Fibroblast of lung (primary cell): ENCODE measurements around the gene ZMAT5. TPM values are rescaled to one million over a fixed set of nuclear protein-coding genes. Genes with fewer than 3 reads are reported as not detected.

ENCODE experiments used
- DNase-seq, 2 donors: peaks; one replicate each; pipeline versions ENCODE4 v3.0.0 to v3.0.0-alpha.2; 2010; ENCODE audit warnings: low read depth in 2 of 2
- H2AFZ ChIP-seq: 2 replicates; pipeline ENCODE4 v1.5.1; 2012; ENCODE audit warnings: low read length, control low read depth, inconsistent platforms
- H3K27ac ChIP-seq: 2 replicates; pipeline ENCODE4 v1.5.1; 2011; ENCODE audit warnings: low read length, control low read depth; ENCODE audit not compliant: insufficient read depth
- H3K27me3 ChIP-seq: 2 replicates; pipeline ENCODE4 v1.5.1; 2011; ENCODE audit warnings: mild to moderate bottlenecking, low read length; ENCODE audit not compliant: control insufficient read depth, insufficient read depth
- H3K36me3 ChIP-seq: 2 replicates; pipeline ENCODE4 v1.5.1; 2011; ENCODE audit warnings: low read length; ENCODE audit not compliant: control insufficient read depth, insufficient read depth
- H3K4me1 ChIP-seq: 2 replicates; pipeline ENCODE4 v1.5.1; 2011; ENCODE audit warnings: low read length; ENCODE audit not compliant: control insufficient read depth, insufficient read depth; ENCODE audit errors: extremely low read depth
- H3K4me2 ChIP-seq: 2 replicates; pipeline ENCODE4 v1.5.1; 2011; ENCODE audit warnings: low read length, control low read depth; ENCODE audit not compliant: insufficient read depth; ENCODE audit errors: extremely low read depth
- H3K4me3 ChIP-seq, 4 experiments: fragments of 200-600 bp in 1 of 4; sonication (generic) in 1 of 4; replicated peaks in 1 of 4; 2 replicates each; pipeline ENCODE4 v1.5.1; 2011 to 2016; ENCODE audit warnings: low read length in 4 of 4, low read depth in 3 of 4, mild to moderate bottlenecking in 3 of 4, control low read depth in 2 of 4, inconsistent platforms in 1 of 4, mixed read lengths in 1 of 4; ENCODE audit not compliant: insufficient read depth in 1 of 4; ENCODE audit errors: control extremely low read depth in 1 of 4
- H3K79me2 ChIP-seq: 2 replicates; pipeline ENCODE4 v1.5.1; 2012; ENCODE audit warnings: mild to moderate bottlenecking, low read length, inconsistent platforms; ENCODE audit not compliant: control insufficient read depth, insufficient read depth
- H3K9ac ChIP-seq: 2 replicates; pipeline ENCODE4 v1.5.1; 2011; ENCODE audit warnings: mild to moderate bottlenecking, low read length, control low read depth; ENCODE audit not compliant: insufficient read depth
- H3K9me3 ChIP-seq: 2 replicates; pipeline ENCODE4 v1.5.1; 2012; ENCODE audit warnings: low read depth, low read length; ENCODE audit not compliant: control insufficient read depth, insufficient read depth
- H4K20me1 ChIP-seq: 2 replicates; pipeline ENCODE4 v1.5.1; 2011; ENCODE audit warnings: low read length; ENCODE audit not compliant: control insufficient read depth, insufficient read depth; ENCODE audit errors: extremely low read depth
- EZH2 ChIP-seq: IDR thresholded peaks from 2 replicates; pipeline ENCODE4 v1.5.1; 2012; ENCODE audit warnings: low read length, control low read depth, mild to moderate bottlenecking; ENCODE audit errors: missing control alignments
- polyA plus RNA-seq, 2 donors: library from polyadenylated mRNA; depleted of rRNA in 1 of 2; stranded (reverse) in 1 of 2; unstranded in 1 of 2; fragments of >200 nt; gene quantifications; 2 replicates each; pipeline ENCODE4 v1.2.1, GENCODE V29; 2011 to 2012; ENCODE audit warnings: missing spikeins in 1 of 2
- total RNA-seq: library from RNA; depleted of rRNA; stranded (reverse); fragments of >200 nt; gene quantifications from 2 replicates; pipeline ENCODE4 v1.2.1, GENCODE V29; 2014
- TF ChIP-seq, protein P1 (sequence below), 2 donors: IDR thresholded peaks in 1 of 2; conservative IDR thresholded peaks in 1 of 2; 1 replicate in 1 of 2; 2 replicates in 1 of 2; pipeline ENCODE4 v1.5.1; 2011 to 2012; ENCODE audit warnings: low read length in 2 of 2, control low read depth in 1 of 2, inconsistent platforms in 1 of 2, low read depth in 1 of 2, mild to moderate bottlenecking in 1 of 2

Gene ZMAT5
- total and polyA plus RNA-seq, 2 donors (not counting 1 experiment from before 2014, with no cell fraction given), result 13.4 to 21.6 TPM

DNA sequence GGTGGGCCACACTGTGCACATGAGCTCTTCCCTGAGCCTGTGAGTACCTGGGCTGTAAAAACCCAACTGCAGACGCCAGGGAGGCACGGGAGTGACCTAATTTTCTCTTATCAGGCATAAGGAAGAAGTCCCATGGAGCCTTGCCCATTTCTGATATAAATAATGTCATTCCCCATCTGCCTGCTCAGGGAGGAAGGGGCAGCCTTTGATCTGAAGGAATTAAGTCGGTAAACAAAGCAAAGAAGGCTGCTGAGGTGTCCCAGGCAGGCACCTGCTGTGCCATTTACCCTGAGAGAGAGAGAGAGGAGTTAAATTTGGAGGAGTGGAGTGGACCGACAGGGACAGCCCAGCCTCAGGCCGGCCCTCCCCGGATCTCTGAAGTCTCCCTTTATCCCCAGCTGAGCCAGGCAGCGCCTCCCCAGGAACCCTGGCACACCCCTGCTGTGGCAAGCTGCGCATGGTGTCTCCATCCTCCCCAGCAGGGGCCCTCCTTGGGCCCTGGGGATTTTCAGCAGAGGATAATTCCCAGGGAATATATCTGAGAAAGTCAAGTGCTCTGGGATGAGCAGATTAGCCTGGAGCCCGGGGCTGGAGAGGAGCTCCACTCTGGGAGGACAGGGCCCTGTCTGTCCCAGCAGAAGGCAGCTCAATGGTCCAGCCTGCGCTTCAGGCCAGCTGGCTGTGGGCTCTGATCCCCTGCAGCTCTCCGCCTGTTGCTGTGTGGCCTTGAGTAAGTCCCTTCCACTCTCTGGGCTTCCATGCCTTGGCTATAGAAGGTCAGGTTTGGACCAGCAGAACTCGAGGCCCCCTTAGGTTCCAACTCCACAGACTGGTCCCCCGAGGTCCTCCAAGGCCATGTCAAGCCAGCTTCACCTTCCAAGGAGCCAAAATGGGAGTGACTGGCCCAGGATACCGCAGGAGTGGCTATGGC is 64.5 kb downstream of the ZMAT5 start:
- no peak overlapping the region for H2AFZ ChIP-seq
- no peak for TF ChIP-seq EZH2
- no peak for DNase-seq
- H3K79me2 ChIP-seq, result no peaks in the 10 kb centered on the region
- peaks cover 11% of the 10 kb centered on the region for H3K27me3 ChIP-seq
- H3K36me3 ChIP-seq, result peaks cover 4% of the 10 kb centered on the region
- peaks cover 5% of the 10 kb centered on the region for H3K4me1 ChIP-seq
- no peak overlapping the region for H3K4me3 ChIP-seq
- no peak overlapping the region for H3K27ac ChIP-seq
- H4K20me1 ChIP-seq, result no peaks in the 10 kb centered on the region
- no peak overlapping the region for H3K4me2 ChIP-seq
- no peaks in the 10 kb centered on the region for H3K9me3 ChIP-seq
- no peak overlapping the region for H3K9ac ChIP-seq

DNA sequence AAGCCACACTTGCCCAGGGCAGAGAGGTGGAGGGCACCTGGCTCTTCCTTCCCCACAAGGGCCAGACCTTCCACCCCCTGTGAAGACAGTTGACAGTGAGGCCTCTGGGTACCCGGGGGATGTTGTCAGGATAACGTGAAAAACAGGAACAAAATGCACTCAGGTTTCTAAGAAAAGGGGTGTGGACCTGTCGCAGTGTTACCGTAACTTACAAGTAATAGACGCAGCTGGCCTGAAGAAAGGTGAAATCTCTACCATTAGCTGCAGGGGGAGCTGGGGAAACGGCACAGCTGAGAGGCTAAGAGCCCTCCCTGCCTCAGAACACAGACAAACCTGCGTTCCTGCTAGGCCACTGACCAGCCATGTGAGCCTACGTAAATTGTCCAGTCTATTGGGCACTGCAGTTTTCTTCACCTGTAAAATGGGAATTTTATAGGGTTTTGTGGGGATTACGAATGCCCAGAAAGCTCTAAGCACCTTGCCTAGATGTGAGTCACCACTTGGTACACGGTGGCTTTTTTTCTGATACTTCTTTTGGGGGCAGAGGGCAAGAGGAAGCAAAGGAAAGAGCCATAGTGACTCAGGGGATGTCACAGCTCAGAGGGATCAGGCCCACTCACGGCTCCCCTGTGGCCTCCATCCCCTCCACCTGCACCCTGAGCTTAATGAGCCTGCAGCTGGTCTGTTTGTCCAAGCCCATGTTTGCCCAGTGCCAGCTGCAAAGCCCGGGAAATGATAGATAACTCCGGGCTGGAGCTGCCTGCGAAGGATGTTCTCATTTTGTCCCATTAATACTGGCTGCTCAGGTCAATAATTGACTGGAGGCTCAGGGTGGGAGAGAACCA is 65.4 kb downstream of the ZMAT5 start:
- Histone ChIP-seq H3K4me2 (no peak overlapping the region), H3K9ac (no peak overlapping the region), H3K27ac (no peak overlapping the region), H3K79me2 (no peaks in the 10 kb centered on the region), H2AFZ (no peak overlapping the region), H4K20me1 (no peaks in the 10 kb centered on the region), H3K27me3 (peaks cover 2% of the 10 kb centered on the region), H3K4me1 (peaks cover 5% of the 10 kb centered on the region), H3K4me3 (no peak overlapping the region), H3K9me3 (no peaks in the 10 kb centered on the region), H3K36me3 (peaks cover 4% of the 10 kb centered on the region)
- peak in 1 of 2 donors; percentile 40 for DNase-seq
- TF ChIP-seq EZH2, result no peak
- TF ChIP-seq, protein P1, sequence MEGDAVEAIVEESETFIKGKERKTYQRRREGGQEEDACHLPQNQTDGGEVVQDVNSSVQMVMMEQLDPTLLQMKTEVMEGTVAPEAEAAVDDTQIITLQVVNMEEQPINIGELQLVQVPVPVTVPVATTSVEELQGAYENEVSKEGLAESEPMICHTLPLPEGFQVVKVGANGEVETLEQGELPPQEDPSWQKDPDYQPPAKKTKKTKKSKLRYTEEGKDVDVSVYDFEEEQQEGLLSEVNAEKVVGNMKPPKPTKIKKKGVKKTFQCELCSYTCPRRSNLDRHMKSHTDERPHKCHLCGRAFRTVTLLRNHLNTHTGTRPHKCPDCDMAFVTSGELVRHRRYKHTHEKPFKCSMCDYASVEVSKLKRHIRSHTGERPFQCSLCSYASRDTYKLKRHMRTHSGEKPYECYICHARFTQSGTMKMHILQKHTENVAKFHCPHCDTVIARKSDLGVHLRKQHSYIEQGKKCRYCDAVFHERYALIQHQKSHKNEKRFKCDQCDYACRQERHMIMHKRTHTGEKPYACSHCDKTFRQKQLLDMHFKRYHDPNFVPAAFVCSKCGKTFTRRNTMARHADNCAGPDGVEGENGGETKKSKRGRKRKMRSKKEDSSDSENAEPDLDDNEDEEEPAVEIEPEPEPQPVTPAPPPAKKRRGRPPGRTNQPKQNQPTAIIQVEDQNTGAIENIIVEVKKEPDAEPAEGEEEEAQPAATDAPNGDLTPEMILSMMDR (conservative IDR thresholded peaks at IDR 0.05 in 1 of 2, IDR thresholded peaks at IDR 0.05 in 1 of 2; ENCODE audit: low read depth in 1 of 2, low read length in 2 of 2), result peak in 1 of 2 donors; percentile 15

DNA sequence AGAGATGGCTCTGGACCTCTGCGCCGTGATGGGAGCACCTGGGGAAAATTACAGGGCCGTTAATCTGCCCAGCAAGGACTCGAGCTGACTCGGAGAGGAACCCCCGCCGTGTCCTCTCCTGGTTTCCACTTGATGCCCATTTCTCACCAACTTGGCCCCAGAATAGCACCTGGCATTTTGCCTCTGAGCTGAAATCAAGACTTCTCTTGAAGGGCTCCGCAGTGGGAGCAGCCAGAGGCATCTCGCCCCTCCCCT is 66.0 kb downstream of the ZMAT5 start:
- TF ChIP-seq EZH2, result no peak
- TF ChIP-seq, protein P1 (conservative IDR thresholded peaks at IDR 0.05 in 1 of 2, IDR thresholded peaks at IDR 0.05 in 1 of 2; ENCODE audit: low read depth in 1 of 2, low read length in 2 of 2), result no peak
- H3K27ac ChIP-seq, result no peak overlapping the region

More for the DNA sequence above, 66.0 kb downstream of the ZMAT5 start:
- Histone ChIP-seq H3K79me2 (no peaks in the 10 kb centered on the region), H3K27me3 (no peaks in the 10 kb centered on the region), H4K20me1 (no peaks in the 10 kb centered on the region), H3K4me1 (peaks cover 5% of the 10 kb centered on the region), H3K36me3 (peaks cover 4% of the 10 kb centered on the region), H3K9me3 (no peaks in the 10 kb centered on the region), H2AFZ (no peak overlapping the region), H3K4me2 (no peak overlapping the region), H3K4me3 (no peak overlapping the region), H3K9ac (no peak overlapping the region)
- no peak for DNase-seq
